GM12892 (cell line): ENCODE data around the gene KATNBL1.

Source experiments
- POLR2A ChIP-seq: IDR thresholded peaks from 2 replicates; pipeline ENCODE4 v1.6.1; 2011; ENCODE audit warnings: low read depth, low read length, control low read depth
- POLR2AphosphoS5 ChIP-seq: IDR thresholded peaks from 2 replicates; pipeline ENCODE4 v1.6.1; 2011; ENCODE audit warnings: low read depth, low read length, control low read depth

DNA sequence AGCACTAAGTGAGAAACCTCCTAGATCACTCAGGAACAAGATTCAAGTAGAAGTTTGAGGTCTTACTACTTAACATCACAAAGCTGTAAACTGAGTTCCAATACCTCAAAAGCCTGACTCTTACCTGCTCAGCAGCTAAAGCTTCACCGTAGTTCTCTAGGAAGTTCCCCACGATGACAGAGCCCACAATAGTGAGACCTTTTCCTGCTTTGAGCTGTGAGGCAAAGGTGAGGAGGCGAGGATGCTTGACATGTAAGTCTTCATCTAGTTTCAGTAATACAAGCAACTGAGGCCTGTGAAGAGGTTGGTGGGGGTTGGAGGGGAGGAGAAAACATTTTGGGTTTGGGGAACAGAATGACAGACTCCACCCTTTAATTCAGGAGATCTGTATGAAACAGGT, 30.6 kb upstream of the KATNBL1 start:
- TF ChIP-seq POLR2AphosphoS5 (no peak), POLR2A (no peak)
